ENCODE measurements around the gene IFT88.

- TF ChIP-seq MAX (IDR thresholded peaks at IDR 0.05), result no peak
- TF ChIP-seq CTCF (IDR thresholded peaks at IDR 0.05; ENCODE audit: low read depth, low read length, missing input control), result no peak
- no peak for TF ChIP-seq JUND (IDR thresholded peaks at IDR 0.05)
- no peak for TF ChIP-seq TAF1 (conservative IDR thresholded peaks at IDR 0.05)
- TF ChIP-seq ZBTB33 (IDR thresholded peaks at IDR 0.05), result no peak
- no peak for TF ChIP-seq YY1 (IDR thresholded peaks at IDR 0.05)
- TF ChIP-seq HNF4A (conservative IDR thresholded peaks at IDR 0.05), result no peak
- TF ChIP-seq RAD21 (IDR thresholded peaks at IDR 0.05), result no peak
- no peak for TF ChIP-seq GABPA (IDR thresholded peaks at IDR 0.05 in 1 of 2, conservative IDR thresholded peaks at IDR 0.05 in 1 of 2)
- no peak for TF ChIP-seq SP1 (IDR thresholded peaks at IDR 0.05)
- no peak for TF ChIP-seq REST (IDR thresholded peaks at IDR 0.05)
Measured at GRCh38 chr13:20740021-20740420, 173.1 kb downstream of the IFT88 start.

Data from liver (tissue), 3 donors.